ENCODE data around the gene SKAP1.

SKAP1 gene

DNA sequence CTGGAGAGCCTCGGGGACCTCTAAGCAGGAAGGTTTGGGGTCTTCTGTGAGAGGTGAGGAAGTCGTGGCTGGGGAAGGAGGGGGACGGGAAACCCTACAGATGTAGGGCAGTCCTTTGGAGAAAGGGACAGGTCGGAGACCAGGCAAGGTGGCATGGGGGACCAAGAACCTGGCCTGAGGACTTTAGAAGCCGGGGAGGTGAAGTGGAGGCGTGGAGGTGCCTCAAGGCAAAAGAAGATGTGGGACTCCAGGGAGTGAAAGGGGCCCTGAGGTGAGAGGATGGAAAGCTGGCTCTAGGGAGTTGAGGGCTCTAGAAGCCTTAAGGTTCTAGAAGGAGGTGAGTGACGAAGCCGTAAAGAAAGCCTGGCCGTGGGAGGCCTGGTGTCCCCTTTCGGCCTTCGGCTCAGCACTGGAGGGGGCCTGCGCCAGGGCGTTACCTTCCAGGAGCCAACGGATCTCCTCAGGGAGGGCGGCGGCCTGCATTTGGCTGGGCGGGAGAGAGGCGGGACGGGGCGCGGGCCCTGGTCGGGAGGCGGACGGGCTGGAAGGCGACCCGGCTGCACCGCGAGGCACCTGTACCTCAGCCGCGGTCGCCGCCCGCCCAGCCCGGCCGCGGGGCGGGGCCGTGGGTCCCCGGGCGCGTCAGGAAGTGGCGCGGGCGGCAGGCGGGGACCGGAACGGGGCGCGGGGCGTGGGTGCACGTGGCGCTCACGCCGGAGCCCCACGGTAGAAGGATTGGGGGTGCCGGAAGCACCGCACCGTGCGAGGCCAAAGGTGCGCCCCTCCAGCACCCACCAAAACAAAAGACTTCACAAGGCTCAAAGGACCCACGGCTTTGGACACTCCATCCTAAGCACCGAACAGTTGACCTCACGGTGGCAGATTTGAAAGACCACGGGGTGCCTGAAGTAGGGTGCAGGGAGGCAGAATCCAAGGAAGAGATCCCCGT, at the start of gene SKAP1:
SKAP1 (minus strand) TSS at position 577 of the 949 bp plus-strand sequence.
- no peak for DNase-seq (ENCODE audit: low read depth, low spot score)

GRCh38 chr17:48479014-48479402, 49.0 kb upstream of the SKAP1 start:
- no peak for DNase-seq (ENCODE audit: low read depth, low spot score)

- no peak for DNase-seq (ENCODE audit: low read depth, low spot score)
Measured at GRCh38 chr17:48478224-48479013, 48.4 kb upstream of the SKAP1 start.

GRCh38 chr17:48477221-48477620, 47.2 kb upstream of the SKAP1 start:
- DNase-seq (ENCODE audit: low read depth, low spot score) = no peak

GRCh38 chr17:48472411-48473281, 42.6 kb upstream of the SKAP1 start:
- no peak for DNase-seq (ENCODE audit: low read depth, low spot score)

- no peak for DNase-seq (ENCODE audit: low read depth, low spot score)
Measured at GRCh38 chr17:48471817-48472410, 41.9 kb upstream of the SKAP1 start.

DNA sequence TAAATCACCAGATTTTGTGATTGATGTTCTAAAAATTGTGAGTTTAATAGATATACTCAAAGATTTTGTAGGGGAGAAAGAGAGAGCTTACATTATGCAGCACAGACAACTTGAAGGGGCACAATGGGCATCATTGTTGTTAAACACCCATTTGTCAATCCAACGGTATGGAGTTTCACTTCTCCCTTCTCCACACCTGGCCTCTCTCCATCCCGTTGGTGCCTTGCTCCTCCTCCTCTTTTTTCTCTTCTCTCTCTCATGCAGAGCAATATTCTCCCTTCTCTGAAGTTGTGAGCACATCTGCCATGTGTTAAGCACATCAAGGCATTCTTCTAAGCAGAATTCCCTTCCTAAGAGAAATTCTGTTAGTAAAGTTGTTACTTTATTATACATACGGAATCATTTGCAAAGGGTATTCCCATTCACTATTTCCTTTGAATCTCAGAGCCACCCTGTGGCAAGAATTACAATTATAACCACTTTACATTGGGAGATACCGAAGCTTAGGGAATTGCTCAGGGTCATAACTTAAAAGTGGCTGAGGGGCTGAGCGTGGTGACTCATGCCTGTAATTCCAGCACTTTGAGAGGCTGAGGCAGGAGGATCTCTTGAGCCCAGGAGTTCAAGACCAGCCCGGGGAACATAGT, 40.5 kb upstream of the SKAP1 start:
- DNase-seq (ENCODE audit: low read depth, low spot score) = no peak

DNA sequence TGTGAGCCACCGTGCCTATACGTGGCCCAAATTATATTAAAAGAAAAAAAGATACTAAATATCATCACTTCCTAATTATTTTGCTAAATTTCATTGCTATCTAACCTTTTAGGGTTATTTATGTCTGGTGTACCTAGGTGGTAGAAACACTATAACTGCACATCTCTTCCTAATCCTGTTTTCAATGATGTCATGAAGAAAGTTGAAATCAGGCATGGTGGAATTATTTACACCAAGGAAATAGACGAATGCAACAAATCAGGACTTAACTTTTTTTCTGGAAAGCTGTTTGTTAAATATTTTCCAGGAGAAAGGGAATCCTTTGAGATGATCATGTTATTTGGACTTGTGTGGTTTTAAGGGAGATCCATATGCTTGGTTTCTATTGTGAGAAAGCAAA, 39.2 kb upstream of the SKAP1 start:
- no peak for DNase-seq (ENCODE audit: low read depth, low spot score)

DNA sequence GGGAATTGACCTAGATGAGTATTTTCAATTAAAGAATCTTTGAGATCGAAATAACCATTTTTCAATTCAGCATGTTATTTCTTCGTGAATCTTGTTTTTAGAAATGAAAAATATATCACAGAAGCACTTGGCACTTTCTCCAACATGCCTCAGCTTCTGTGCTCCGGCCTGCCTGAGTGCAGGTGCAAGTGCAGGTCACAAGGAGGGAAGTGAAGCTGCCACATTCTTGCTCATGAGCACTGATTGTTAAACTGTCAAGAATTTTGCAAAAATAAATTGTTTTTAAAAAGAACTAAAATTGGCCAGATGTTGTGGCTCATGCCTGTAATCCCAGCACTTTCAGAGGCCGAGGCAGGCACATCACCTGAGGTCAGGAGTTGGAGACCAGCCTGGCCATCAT, 38.3 kb upstream of the SKAP1 start:
- no peak for DNase-seq (ENCODE audit: low read depth, low spot score)

DNA sequence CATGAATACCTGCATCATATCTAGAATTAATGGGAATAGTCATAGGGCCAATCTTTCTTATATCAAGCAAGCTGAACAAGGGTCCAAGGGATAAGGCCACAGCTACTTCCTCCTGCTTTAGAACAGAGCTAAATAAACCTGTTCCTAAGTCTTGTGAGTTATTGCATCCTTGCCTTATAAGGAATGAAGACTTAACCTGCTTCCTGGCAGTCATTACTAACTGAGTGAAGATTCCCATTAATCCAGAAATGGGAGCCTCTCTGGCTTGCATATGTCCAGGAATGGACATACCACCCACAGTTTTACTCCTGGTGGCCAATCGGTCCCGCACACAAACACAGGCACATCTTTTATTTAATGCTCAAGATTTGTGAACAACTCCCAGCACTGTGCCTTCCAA, 35.9 kb upstream of the SKAP1 start:
- DNase-seq (ENCODE audit: low read depth, low spot score) = no peak

GRCh38 chr17:48463526-48463925, 33.5 kb upstream of the SKAP1 start:
- no peak for DNase-seq (ENCODE audit: low read depth, low spot score)

DNA sequence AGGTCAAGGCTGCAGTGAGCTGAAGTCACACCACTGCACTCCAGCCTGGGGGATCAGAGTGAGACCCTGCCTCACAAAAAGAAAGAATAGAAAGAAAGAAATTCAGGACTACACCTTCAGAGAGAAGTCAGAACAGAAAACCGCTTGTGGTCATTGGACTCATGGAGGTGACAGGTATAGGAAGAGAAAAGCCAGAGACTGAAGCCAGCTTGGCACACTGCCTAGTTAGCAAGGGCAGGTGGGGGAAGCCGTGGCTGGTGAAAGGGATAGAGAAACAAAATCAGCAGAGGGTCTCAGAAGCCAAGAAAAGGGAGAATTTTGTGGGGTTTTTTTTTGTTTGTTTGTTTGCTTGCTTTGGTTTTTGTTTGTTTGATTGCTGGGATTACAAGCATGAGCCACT, 32.9 kb upstream of the SKAP1 start:
- no peak for DNase-seq (ENCODE audit: low read depth, low spot score)

GRCh38 chr17:48460052-48460451, 30.0 kb upstream of the SKAP1 start:
- DNase-seq (ENCODE audit: low read depth, low spot score) = no peak

- no peak for DNase-seq (ENCODE audit: low read depth, low spot score)
Measured at GRCh38 chr17:48459070-48459844, 29.2 kb upstream of the SKAP1 start.

- DNase-seq (ENCODE audit: low read depth, low spot score) = peak; percentile 44
Measured at GRCh38 chr17:48457080-48457836, 27.2 kb upstream of the SKAP1 start.

DNA sequence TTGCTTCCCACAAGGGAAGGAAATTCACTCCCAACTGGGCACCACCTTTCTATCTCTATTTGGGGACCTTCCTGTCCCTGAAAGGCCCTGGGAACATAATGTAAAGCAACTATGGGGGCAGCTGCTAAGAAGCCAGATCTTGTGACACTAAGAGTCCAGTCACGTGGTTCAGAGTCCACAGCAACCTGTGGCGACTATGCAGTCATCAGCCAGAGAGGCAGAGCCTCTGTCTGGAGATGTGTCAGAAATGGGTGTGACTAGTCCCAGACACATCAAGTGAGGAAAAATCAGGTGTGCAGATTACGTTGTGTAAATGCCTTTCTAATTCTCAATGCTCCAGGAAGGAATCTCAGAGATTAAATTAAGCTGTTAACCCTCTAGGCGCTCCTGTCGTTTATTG, 26.6 kb upstream of the SKAP1 start:
- no peak for DNase-seq (ENCODE audit: low read depth, low spot score)

GRCh38 chr17:48455791-48456190, 25.8 kb upstream of the SKAP1 start:
- DNase-seq (ENCODE audit: low read depth, low spot score) = no peak

GRCh38 chr17:48453447-48453846, 23.4 kb upstream of the SKAP1 start:
- DNase-seq (ENCODE audit: low read depth, low spot score) = no peak

- DNase-seq (ENCODE audit: low read depth, low spot score) = no peak
Measured at GRCh38 chr17:48451489-48451888, 21.5 kb upstream of the SKAP1 start.
